ENCODE measurements around the gene STC2.

Gene STC2

DNA sequence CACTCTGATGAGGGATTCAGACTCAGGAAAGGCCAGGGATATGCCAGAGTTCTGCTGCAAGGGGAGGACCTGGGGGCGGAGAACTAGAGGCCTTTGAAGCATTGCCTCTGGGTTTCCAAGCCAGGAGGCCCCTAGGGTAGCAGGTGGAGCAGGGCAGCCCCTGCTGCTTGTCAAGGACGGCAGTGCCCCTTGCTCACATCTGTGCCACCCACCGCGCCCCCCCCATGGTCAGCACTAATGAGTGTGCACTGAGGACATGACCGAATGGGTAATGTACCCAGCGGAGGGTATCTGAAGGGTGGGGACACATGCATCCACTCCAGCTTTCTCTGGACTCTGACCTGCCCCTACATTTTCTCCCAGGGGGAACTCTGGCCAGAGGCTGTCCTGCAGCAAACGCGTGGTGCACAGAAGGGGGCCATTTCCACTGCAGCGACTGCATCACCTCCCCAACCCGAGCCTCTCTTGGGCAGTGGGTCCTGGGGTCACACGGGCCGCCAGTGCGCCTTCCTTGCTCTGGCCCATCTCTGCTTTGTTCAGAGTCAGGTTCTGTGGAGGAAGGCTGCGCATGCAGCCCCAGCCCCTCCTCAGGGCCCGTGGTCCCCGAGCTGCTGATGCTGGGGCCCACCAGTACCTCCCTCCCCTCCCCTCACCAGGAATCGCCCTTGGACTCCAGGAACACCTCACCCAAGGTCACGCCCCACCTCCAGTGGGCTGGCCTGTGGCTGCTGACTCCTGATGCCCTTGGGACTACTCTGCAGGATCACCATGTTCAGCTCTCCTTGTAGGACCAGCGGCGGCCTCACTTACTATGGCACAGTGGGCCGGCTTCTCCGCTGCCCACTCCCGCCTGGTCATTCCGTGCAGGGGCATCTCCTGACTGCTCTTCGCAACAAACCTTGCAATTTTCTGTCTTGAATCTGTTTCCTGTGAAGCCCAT lies 31.2 kb downstream of the STC2 start:
- in situ Hi-C loops (cut with MboI; ENCODE audit: low sequenced_read_pairs): loop anchor here (25.0 kb wide), 1 partner anchor 690 kb away; the partner anchor contains the start of gene C5orf47

DNA sequence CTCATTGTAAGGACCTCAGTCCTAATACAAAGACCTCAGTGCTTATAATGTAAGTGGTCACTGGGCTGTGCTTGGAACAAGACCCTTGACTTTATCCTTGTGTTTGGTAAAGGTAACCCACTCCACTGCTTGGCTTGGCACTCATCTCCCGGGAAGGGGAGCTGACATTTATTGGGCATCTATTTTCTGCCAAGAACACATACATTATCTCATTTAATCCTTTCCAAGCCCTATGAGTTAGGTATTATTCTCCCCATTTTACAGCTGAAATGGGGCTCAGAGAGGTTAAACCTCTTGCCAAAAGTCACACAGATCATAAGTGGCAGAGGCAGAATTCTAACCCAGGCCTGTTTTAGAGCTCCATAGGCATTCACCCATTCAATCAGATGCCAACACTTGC lies 32.4 kb downstream of the STC2 start:
- in situ Hi-C loops (cut with MboI; ENCODE audit: low sequenced_read_pairs): loop anchor here (25.0 kb wide), 1 partner anchor 692 kb away; the partner anchor contains the start of gene C5orf47

DNA sequence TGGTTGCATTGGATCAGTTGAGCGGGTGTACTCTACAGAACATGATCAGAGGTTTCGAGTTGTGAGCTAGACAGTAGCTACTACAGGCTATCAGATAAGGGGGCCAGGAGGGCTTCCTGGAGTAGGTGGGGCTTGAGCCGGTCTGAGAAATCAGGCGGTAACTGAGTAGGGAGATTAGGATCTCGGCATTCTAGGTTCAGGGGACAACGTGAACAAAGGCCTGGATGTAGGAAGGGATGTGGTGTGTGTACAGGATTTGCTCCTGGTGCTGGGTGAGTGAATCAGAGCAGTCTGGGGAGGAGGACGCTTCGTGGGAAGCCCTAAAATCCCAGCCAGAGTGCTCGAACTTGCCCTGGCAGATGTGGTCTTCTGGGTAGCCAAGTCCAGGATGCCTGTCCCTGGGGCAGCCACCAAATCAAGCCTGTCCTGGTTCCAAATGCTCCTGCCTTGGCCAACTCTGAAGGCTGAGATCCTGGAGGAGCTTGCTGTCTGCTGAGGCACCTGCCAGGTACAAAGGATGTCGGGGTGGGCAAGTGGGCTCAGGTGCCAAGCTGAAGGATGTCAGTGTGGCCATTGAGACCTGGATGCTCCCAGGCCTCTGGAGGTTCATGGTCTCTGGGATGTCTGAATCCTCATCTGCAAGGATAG lies 33.4 kb downstream of the STC2 start:
- in situ Hi-C loops (cut with MboI; ENCODE audit: low sequenced_read_pairs): loop anchor here (25.0 kb wide), 1 partner anchor 693 kb away; the partner anchor contains the start of gene C5orf47

DNA sequence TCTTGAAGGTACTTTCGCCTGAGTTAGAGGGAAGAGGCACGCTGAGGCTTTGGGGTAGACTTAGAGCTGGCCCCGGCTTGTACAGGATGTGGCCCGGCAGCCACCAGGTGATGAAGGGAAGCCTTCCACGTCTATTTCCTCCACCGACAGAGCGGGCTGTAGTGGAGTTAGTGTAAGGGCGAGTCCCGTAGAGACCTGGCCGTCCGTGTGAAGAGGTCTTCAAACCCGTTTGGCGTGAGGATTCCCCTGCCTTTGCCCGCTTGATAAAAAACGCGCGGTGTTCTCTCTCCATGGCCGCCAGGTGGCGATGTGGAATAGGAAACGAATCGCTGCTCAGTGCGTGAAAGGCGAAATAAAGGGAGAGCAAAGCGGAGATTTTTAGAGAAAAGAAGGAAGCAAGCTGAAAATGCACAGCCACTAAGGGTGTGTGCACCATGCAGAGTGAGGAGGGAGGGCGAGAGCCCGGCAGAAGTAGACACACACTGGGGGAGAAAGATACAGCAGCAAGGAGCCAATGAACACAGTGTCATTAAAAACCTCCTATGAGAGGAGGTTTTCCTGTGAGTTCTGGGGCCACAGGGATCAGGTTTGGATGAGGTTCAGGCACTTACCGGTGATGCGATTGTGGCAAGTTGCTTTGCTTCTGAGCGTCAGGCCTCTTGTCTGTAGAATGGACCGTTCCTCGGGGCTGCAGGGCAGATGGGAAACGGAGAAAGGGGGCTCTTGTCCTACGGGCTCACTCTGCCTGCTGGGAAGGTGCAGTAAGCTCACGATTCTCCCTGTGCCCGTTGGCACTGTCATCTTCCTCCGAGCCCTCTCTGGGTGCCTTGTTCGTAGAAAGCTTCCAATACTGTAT lies 34.2 kb downstream of the STC2 start:
- in situ Hi-C loops (cut with MboI; ENCODE audit: low sequenced_read_pairs): loop anchor here (25.0 kb wide), 1 partner anchor 693 kb away; the partner anchor contains the start of gene C5orf47

DNA sequence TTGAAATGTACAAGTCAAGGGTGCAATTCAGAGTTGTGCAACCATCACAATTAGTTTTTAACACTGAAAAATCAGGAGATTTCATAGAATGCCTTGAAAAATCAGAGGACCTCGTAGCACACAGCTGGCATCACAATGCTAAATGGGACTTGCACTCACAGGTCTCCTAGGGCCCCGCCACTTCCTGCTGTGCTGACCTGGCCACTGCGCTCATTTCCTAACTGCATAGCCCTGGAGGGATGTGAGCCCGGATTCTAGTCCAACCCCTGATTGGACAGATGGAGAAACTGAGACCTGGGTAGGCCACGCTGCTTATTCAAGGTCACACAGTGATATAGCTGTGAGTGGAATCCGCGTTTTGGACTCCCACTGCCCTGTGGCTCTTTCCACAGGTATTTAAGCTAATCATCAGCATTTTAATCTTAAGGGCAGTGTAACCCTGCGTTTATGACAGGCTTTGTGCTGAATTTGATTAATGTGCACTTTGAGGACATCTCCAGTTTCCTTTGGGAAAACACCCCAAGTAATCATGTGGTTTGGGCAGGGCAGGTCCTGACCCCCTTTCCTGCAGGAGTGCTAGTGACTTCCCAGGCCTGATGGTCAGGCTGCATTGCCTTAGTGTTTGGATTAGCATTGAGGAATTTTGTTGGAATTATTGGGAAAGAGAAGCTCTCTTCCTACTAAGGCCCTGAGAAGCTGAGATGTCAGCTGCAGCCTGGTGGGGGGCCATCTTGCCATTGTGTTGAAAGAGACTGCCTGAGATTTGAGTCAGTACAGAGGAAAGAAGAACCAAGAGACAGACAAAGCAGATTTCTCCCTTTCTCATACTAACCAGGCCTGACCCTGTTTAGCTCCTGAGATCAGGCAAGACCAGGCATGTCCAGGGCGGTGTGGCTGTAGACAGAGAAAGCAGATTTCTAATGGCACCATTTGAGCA lies 36.2 kb downstream of the STC2 start:
- in situ Hi-C loops (cut with MboI; ENCODE audit: low sequenced_read_pairs): loop anchor here (25.0 kb wide), 1 partner anchor 695 kb away; the partner anchor contains the start of gene C5orf47

DNA sequence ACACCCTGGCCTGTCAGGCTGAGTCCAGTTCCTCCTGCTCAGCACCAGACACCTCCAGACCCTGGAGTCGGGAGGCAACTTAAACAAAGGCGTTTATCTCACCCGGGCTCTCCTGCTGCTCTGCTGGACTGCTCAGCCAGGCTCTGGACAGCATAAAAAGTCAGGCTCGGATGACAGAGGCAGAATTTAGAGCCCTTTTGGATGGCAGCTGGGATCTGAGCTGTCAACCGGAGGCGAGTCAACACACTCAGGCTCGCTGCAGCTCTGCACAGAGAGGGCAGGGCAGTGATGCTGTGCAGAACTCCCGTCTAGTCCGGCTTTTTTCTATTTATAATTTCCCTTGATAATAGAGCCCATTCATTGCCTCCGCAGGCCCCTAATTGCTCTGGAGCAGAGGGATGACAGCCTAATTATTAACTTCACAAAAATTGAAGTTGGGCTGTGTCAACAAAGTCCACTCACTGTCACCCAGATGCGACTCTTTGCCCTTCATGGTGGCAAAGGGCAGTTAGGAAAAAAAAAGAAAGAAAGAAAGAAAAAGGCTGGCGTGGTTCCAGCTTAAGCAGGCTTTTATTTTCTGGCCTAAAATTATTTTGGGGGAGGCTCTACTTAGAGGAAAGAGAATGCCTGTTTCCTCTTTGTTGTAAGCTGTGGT lies 37.6 kb downstream of the STC2 start:
- in situ Hi-C loops (cut with MboI; ENCODE audit: low sequenced_read_pairs): loop anchor here (25.0 kb wide), 1 partner anchor 697 kb away; the partner anchor contains the start of gene C5orf47

DNA sequence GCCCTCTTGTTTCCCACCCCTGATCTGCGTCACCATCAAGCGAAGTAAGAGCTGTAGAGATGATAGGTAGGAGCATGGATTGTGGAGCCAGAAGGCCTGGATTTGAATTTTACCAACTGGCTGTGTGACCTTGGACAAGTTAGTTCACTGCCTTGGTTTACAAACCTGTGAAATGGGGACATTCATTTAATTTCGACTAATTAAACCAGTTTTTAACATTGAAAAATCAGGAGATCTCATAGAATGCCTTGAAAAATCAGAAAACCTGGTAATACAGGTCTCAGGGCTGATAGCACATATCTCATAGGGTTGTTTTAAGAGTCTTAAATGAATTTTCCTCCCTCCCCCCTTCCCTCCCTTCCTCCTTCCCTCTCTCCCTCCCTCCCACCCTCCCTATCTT lies 38.8 kb downstream of the STC2 start:
- in situ Hi-C loops (cut with MboI; ENCODE audit: low sequenced_read_pairs): loop anchor here (25.0 kb wide), 1 partner anchor 698 kb away; the partner anchor contains the start of gene C5orf47

DNA sequence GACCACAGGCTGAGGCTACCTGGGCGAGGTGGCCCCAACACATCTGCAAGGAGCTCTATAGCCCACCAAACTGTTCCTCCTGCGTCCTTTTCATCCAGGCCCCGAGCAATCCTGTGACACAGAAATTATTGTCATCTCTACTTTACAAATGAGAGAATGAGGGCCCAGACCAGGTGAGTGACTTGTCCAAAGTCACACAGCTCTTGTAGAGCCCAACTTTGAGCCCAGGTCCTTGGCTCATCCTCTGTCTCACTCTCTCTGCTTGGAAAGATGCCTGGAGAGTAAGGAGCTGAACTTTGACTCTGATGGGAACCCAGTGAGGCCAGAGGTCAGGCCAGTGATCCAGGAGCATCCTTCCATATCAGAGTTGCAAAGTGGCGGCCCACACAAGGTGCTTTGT lies 39.6 kb downstream of the STC2 start:
- in situ Hi-C loops (cut with MboI; ENCODE audit: low sequenced_read_pairs): loop anchor here (25.0 kb wide), 1 partner anchor 699 kb away; the partner anchor contains the start of gene C5orf47

DNA sequence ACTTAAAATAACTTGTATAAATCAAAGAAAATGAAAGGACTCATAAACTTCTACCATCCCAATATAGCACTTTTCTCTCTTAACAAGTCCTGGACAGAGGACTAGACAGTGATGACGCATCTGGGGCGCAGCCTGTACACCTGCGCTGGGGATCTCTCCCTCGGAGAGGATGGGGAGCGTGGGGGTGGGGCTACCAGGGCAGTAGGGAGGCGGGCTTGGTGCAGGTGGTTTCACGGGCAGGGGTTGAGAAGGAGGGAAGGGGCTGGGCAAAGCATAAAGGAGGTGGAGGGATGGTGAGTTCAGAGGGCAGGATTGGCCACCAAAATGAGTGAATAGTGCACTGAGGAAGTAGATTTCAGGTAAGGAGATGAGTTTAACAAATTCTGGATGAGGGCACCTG lies 41.1 kb downstream of the STC2 start:
- in situ Hi-C loops (cut with MboI; ENCODE audit: low sequenced_read_pairs): loop anchor here (25.0 kb wide), 1 partner anchor 700 kb away; the partner anchor contains the start of gene C5orf47

DNA sequence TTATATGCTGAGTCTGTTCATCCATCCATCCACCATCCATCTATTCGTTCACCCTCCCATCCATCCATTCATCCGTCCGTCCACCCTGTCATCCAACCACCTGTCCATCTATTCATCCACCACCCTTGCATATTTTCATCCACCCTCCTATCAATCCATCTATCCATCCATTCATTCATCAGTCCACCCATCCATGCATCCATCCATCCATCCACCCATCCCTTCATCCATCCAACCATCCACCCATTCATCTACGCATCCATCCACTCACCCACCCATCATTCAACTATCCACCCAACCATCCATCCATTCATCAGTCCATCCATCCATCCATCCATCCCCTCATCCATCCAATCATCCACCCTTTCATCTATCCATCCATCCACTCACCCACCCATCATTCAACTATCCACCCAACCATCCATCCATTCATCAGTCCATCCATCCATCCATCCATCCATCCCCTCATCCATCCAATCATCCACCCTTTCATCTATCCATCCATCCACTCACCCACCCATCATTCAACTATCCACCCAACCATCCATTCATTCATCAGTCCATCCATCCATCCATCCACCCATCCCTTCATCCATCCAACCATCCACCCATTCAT lies 43.8 kb downstream of the STC2 start:
- in situ Hi-C loops (cut with MboI; ENCODE audit: low sequenced_read_pairs): loop anchor here (25.0 kb wide), 1 partner anchor 703 kb away; the partner anchor contains the start of gene C5orf47

DNA sequence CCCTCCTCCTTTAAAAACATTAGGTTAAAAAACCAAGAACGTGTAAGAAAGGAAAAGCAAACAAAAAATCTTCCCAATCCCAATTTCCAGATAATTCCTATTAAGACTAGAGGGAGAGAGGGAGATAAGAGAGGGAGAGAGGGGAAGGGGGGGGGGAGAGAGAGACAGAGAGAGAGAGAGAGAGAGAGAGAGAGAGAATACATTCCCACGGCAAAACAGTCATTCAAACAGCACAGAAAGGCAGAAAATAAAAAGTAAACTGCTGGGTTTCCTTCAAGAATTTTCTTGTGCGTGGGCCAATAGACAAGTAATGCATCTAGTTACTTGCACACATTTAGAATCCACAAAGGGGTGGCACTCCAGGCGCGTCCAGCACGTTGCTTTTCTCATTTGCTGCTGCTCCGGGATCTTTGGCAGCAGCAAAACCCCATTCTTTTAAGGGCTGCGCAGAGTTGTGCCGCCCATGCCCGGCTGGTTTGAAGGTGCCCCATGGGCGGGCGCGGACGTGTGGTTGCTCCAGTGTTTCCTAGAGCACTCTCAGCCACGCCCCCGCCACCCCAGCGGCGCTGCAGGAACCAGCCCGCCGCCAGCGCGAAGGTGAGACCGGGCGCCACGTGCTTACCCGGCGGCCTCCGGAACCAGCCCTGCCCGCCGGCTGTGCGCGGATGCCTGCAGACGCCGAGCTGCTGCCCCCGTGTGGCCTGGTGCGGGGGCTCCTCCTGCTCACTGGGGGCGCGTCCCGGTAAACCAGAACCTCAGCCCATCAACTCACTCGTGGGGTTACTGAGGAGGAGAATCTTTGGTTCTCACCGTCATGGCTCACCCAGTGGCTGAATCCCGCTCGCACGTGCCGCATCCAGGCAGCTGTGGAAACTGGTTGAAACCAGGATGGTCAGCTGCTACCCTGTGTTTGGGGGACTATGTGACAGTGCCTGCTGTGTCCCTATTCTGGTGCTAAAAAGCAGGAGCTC lies 44.6 kb downstream of the STC2 start:
- in situ Hi-C loops (cut with MboI; ENCODE audit: low sequenced_read_pairs): loop anchor here (25.0 kb wide), 1 partner anchor 704 kb away; the partner anchor contains the start of gene C5orf47

DNA sequence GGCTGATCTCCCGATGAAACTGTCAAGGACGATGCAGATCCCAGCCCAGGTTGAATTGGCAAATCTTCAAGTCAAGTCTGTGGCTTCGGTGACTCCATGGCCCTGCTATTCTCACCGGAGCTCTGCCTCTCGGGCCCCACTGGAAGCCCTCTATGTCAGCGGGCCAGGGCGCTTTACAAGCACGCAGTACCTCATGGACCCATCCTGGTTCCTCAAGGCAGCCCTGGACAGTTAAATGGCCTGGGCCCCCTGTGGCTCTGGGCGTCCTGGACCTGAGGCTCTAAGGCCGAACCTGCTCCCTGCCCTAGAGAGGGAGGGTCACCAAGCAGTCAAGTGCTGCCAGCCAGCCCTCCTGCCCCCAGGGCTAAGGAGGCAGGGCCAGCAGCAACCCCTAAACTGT lies 45.3 kb downstream of the STC2 start:
- in situ Hi-C loops (cut with MboI; ENCODE audit: low sequenced_read_pairs): loop anchor here (25.0 kb wide), 1 partner anchor 704 kb away; the partner anchor contains the start of gene C5orf47

DNA sequence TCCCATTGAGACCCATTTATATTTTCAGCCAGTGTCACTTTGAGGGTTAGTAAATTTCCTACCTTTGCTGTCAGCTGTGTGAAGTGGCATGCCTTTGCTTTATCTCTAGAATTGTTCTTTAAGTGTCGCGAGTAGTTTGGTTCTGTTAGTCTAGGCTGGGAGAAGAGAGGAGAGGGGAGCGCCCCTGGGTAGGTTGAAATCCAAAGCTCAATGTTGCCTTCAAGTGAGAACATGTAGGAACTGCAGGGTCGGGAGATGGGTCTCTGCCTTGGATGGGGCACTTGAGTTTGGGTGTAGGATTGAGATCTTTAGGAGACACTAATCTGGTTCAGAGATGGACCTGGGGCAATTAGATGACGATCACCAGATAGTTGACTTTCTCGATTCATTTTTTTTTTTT lies 46.3 kb downstream of the STC2 start:
- in situ Hi-C loops (cut with MboI; ENCODE audit: low sequenced_read_pairs): loop anchor here (25.0 kb wide), 1 partner anchor 705 kb away; the partner anchor contains the start of gene C5orf47

DNA sequence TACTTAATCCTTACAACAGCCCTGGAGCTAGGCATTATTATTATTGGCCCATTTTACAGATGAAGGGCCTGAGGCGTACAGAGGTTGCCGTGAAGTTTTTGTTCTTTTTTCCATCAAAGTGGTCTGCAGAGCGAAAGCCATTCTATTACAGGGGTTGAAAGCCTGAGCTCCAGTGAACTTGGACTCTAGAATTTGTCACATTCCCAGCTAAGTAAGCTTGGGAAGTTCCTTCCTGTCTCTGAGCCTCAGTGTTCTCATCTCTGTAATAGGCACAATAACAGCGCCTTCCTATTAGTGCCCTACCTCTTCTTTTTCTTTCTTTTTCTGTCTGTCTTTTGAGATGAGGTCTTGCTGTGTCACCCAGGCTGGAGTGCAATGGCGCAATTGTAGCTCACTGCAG lies 49.0 kb downstream of the STC2 start:
- in situ Hi-C loops (cut with MboI; ENCODE audit: low sequenced_read_pairs): loop anchor here (25.0 kb wide), 1 partner anchor 708 kb away; the partner anchor contains the start of gene C5orf47

DNA sequence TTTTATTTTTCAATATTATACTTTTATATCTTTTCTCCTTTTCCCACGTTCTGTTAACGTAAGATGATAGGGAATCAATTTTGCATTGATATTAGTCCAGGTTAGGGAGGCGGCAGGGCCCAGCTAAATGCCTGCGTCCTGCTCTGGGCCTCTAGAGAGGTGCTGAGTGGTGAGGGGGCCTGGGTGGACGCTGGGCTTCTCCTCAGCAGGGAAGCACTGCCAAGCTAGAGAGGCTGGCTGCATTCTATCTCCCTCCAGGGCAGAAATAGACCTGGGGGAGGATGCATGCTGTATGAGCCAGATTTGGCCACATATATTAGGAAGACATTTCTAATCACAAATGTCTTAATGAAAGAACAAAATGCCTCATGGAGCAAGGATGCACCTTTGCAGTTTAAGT lies 49.6 kb downstream of the STC2 start:
- in situ Hi-C loops (cut with MboI; ENCODE audit: low sequenced_read_pairs): loop anchor here (25.0 kb wide), 1 partner anchor 709 kb away; the partner anchor contains the start of gene C5orf47

DNA sequence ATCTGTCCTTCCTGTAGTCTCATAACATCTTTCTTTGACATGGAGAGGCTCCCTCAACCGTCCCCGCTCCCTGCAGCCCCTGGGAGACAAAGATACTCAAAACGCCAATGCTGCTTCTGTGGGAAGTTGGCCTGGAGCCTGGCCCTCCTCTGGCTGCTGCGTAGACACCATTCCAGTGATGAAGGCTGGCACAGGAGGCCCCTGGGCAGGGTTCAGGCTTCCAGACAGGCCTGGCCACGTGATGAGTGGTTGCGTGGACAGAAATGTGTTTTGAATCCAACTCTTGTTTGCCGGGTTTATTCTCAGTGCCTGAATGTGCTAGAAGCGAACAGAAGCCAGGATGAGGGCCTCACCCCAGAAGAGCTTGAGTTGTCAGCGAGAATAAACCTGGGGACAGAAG lies 50.0 kb downstream of the STC2 start:
- in situ Hi-C loops (cut with MboI; ENCODE audit: low sequenced_read_pairs): loop anchor here (25.0 kb wide), 1 partner anchor 709 kb away; the partner anchor contains the start of gene C5orf47

DNA sequence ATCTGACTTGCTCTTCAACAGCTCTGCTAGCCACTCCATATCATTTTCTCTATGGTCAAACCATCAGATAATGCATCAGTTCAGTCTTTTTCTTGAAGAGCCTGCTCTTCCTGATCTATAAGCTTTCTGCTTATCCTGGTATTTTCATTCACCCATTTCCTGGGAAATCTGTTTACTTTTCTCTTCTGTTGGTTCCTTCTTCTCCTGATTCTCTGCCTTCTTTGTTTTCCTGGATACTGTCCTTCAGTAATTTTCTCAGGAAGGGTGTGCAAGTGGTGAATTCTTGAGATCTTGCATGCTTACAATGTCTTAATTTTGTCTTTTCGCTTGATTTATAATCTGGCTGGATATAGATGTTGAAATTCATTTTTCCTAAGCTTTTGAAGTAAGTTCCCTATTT lies 53.4 kb downstream of the STC2 start:
- in situ Hi-C loops (cut with MboI; ENCODE audit: low sequenced_read_pairs): loop anchor here (25.0 kb wide), 1 partner anchor 713 kb away; the partner anchor contains the start of gene C5orf47

All from HL-60/S4 (cell line).